ENCODE results near the gene TCF7L1.

GRCh38 chr2:85132397-85132796 lies 795 bp upstream of the TCF7L1 start:
- TF ChIP-seq YY1 (IDR thresholded peaks at IDR 0.05; ENCODE audit: insufficient read depth, insufficient read length) = no peak
- no peak for TF ChIP-seq SUZ12 (IDR thresholded peaks at IDR 0.05; ENCODE audit: extremely low read depth, insufficient read depth, insufficient read length)

Data from NT2/D1 (cell line).